Fibroblast of the aortic adventitia (primary cell): ENCODE data around the gene ARHGAP23. TPM values are rescaled to one million over a fixed set of nuclear protein-coding genes. Genes with fewer than 3 reads are reported as not detected.

ENCODE experiments used
- DNase-seq: peaks from one replicate; pipeline ENCODE4 v3.0.0-alpha.2; 2010; ENCODE audit warnings: low read depth
- H3K4me3 ChIP-seq: 2 replicates; pipeline ENCODE4 v1.5.1; 2011; ENCODE audit warnings: low read depth, mild to moderate bottlenecking, control low read depth, low read length, moderate library complexity
- total RNA-seq: library from RNA; depleted of rRNA; stranded (reverse); fragments of >200 nt; gene quantifications from 2 replicates; pipeline ENCODE4 v1.2.3, GENCODE V29; 2012; ENCODE audit warnings: low replicate concordance
- TF ChIP-seq, protein P1 (sequence below): IDR thresholded peaks from 2 replicates; pipeline ENCODE4 v1.5.1; 2011; ENCODE audit warnings: mild to moderate bottlenecking, low read length, control low read depth, inconsistent platforms; ENCODE audit not compliant: insufficient read depth

ARHGAP23 gene
- total RNA-seq, 1 donor = 38.3 TPM

DNA sequence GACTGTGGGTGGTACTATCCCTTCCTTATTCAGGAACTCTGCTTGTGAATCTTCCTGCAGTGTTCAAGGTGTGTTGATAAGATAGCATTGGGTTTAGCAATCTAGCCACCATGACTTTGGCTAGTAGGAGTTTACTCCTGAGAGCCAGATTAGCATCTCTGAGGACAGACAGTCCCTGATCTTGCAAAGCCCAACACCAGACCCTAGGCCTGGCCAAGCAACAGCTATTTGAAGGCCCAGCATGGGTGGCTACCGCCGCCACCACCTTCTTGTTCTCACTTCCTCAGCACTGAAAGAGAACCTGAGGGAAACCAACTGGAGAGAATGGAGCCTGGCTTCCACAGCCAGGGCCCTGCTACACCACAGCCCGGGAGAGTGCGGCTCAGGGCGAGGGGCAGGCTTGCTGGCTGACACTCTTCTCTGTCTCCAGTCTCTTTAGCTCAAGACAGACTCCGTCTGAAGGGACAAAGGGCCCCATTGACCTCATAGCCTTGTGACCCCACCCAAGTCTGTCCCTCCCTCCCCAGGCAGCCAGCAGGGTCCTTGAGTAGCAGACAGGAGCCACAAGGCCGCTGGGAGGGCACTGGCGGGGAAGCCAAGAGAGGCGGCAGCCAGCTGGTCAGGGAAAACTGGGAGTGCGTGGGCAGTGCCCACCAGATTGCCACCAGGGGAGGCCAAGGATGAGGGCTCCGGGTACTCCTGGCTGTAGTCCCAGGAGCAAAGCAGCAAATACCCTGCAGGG, 10.9 kb upstream of the ARHGAP23 start:
- DNase-seq = no peak
- TF ChIP-seq, protein P1, sequence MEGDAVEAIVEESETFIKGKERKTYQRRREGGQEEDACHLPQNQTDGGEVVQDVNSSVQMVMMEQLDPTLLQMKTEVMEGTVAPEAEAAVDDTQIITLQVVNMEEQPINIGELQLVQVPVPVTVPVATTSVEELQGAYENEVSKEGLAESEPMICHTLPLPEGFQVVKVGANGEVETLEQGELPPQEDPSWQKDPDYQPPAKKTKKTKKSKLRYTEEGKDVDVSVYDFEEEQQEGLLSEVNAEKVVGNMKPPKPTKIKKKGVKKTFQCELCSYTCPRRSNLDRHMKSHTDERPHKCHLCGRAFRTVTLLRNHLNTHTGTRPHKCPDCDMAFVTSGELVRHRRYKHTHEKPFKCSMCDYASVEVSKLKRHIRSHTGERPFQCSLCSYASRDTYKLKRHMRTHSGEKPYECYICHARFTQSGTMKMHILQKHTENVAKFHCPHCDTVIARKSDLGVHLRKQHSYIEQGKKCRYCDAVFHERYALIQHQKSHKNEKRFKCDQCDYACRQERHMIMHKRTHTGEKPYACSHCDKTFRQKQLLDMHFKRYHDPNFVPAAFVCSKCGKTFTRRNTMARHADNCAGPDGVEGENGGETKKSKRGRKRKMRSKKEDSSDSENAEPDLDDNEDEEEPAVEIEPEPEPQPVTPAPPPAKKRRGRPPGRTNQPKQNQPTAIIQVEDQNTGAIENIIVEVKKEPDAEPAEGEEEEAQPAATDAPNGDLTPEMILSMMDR = no peak
- H3K4me3 ChIP-seq = no peak overlapping the region

DNA sequence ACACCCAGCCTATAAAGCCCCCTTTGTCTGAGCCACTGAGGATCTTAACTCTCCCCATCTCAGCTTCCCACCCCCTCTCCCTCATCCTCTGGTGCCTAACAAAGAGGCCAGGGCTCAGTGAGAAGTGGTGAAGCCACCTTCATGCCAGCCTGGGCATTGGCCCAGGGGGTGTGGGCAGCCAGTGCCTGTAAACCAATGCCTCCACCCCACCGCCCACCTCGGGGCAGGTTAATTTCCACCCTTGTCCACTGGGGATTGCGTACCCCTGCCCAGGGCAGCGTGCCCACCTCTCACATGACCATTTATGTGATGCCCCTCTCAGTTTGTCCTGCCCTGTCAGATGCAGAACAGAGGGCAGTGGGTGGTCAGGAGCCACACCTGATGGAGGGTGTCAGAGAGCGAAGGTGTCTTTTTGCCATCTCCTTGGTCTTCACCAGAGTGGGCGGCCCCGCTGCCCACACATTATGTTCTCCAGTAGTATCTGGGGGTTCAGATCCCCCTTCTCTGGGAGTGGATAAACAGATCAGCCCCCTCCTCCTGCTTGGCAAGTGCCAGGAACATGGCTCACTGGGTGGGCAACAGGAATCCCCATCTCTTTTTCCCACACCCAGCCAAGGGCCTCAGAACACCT, 10.1 kb upstream of the ARHGAP23 start:
- DNase-seq = no peak
- H3K4me3 ChIP-seq = no peak overlapping the region
- TF ChIP-seq, protein P1 = no peak

DNA sequence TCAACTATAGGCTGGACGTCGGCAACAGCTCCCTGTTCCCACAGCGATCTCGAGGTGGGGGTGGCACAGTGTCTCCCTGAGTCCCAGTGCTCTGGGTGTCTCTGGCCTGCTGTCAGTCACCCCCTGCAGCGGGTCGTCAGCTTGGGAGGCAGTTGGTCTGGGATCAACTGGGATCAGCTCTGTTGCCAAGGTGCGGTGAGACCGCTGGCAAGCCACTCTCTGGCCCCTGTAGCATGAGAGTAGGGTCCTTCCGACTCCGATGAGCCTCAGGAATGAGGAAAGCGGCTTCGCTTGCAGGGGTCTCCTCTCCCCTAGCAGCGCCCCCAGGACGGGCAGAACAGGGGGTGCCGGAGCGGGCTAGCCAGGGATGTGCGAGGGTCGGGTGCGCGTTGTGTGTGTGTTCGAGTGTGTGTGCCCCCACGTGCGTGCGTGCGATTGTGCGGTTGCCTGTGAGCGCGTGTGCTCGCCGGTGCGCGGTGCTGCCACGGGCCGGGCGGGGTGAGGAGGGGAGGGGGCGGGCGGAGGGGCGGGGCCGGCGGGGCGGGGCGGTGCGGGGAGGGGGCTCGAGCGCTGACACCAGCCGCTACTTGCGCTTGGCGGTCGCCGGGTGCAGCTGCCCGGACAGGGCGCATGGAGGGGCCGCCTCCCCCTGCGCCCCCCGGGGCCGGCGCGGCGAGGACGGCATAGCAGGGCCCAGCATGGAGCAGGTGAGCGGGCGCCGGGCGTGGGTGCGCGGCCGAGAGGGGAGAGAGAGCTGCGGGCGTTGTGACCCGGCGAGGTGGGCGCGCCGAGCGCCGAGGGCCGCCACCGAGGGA, 9.4 kb upstream of the ARHGAP23 start:
- no peak for DNase-seq
- TF ChIP-seq, protein P1 = no peak
- H3K4me3 ChIP-seq = peak overlapping the region; percentile 31

DNA sequence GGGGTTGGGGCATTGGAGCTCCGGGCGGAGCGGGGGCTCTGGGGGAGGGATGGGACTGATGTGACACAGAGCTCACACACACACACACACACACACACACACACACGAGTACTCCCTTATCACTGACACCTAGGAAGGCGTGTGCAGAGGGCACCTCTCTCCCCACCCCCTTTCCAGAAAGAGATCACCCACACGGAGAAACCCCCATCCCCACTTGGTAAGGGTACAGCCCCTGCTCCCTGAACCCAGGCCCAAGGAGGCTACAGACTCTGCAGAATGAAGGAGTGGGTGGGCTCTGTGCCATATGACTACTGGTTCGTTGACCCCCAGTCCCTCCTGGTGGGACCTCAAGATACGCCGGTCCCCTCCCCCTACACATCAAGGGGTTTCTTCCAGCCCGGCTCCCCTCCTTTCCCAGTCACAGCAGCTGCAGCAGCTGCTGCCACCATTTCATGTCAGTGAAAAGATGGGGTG, 8.7 kb upstream of the ARHGAP23 start:
- no peak overlapping the region for H3K4me3 ChIP-seq
- TF ChIP-seq, protein P1 = no peak
- DNase-seq = no peak

DNA sequence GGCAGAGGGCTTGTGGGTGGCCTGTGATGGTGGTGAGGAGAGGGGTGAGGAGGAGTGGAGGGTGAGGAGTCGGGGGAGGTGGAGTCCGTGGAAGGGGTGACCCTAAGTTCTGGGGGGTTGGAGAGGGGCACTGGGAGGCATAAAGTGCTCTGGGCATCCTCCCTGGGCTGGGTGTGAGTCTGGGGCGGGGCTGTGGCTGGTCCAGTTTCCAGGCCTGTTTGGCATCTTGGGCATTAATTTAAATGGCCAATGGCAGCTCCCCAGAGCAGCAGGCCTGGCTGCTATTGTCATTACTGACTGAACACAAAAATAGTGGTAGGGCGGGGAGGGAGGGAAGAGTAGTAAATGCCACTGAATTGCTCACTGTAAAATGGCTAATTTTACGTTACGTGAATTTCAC, 7.7 kb upstream of the ARHGAP23 start:
- no peak for DNase-seq
- no peak overlapping the region for H3K4me3 ChIP-seq
- TF ChIP-seq, protein P1 = no peak

DNA sequence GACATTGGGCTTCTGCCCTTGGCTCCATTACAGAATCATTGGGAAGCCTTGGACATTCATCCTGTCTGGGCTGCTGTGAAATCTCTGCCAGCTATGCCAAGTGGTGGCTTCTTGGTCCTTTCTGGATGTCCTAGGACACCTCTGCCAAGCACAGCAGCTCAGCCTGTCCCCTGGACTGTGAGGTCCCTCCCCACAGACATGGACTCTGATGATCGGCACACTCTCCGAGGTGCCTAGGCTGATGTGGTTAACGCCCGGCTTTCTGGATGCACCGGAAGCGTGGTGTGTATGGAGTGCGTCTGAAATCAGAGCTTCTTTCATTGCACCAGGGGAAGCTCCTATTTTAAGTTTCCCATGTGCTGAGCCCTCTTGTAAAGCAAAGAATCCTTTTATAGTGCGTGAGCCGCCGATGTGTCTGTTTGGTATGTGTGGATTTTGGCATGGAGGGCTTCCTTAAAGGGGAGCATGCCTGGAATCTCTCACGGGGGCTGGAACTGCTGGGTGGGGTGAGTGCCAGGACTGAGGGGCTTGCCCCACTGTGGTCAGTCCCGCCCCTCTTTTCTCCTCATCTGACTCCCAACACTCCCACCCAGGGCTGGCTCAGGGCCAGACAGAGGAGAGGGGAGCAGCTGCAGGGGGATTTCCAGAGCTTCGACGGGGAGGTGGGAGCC, 7.0 kb upstream of the ARHGAP23 start:
- no peak overlapping the region for H3K4me3 ChIP-seq
- TF ChIP-seq, protein P1 = no peak
- DNase-seq = peak; percentile 87
